ENCODE measurements around the gene CCDC171.
"Not testable (repeated sequence)": the region's sequence is repeated elsewhere in the genome, so short reads cannot be mapped to it uniquely, and the experiment has no call there.

The CCDC171 gene

DNA sequence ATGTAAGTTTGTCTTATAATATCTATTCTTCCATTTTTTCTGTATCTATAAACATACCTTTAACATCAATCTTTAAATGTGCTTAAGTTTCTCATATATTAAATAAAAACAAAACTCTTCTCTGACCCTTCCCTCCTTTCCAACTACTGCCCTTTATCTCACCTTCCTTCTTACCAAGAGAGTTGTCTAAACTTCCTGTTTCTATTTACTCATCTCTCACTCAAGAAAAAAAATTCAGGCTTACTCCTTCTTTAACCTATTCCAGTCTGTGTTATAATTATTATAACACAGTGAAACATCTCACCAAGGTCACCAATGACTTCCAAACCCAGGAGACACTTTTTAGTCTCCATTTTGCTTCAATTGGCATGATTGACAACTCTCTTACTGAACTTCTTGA is 140.9 kb downstream of the CCDC171 start:
- no peak for DNase-seq (ENCODE audit: low read depth in 2 of 2, low spot score in 1 of 2)

GRCh38 chr9:15696979-15697378 is 144.1 kb downstream of the CCDC171 start:
- no peak for DNase-seq (ENCODE audit: low read depth in 2 of 2, low spot score in 1 of 2)

GRCh38 chr9:15697446-15697851 is 144.6 kb downstream of the CCDC171 start:
- DNase-seq (ENCODE audit: low read depth in 2 of 2, low spot score in 1 of 2): no peak

GRCh38 chr9:15699876-15700559 is 147.2 kb downstream of the CCDC171 start:
- not testable (repeated sequence) for DNase-seq (ENCODE audit: low read depth in 2 of 2, low spot score in 1 of 2)

DNA sequence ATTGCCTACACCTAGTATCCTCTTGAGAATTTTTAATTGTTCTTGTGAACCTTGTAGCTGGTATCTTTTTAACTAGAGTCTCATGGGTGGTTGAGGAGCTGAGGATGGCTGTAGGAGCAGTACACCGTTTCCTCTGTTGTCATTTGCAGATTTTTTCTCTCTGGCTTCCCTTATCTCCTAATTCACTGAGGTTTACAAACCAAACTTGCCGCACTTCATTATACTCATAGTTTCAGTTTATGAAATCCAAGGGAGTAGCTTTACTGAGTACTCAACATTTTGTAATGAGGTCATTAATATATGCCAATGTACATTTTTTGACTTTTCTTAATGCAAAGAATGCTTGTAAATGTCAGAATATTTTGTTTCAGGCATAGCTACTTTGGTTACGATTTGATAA is 154.2 kb downstream of the CCDC171 start:
- DNase-seq (ENCODE audit: low read depth in 2 of 2, low spot score in 1 of 2): no peak

DNA sequence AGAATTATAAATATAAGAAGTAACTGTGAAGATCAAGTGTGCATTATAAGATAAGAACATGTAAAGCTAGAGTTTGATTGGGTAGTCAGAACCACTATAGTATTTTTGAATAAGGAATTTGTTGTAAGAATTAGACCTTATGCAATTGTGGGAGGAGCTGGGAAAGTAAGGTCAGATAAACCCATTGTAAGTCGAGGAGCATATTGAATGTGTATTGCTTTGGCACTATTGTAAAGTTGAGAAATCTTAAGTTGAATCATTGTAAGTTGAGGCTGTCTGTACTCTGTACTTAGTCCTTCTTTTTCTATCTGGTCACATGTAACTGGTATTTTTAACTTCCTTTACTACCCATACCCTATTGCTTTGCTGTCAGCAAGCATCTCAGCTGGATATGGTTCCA is 158.7 kb downstream of the CCDC171 start:
- no peak for DNase-seq (ENCODE audit: low read depth in 2 of 2, low spot score in 1 of 2)

- no peak for DNase-seq (ENCODE audit: low read depth in 2 of 2, low spot score in 1 of 2)
Measured at GRCh38 chr9:15711931-15712330, 159.1 kb downstream of the CCDC171 start.

DNA sequence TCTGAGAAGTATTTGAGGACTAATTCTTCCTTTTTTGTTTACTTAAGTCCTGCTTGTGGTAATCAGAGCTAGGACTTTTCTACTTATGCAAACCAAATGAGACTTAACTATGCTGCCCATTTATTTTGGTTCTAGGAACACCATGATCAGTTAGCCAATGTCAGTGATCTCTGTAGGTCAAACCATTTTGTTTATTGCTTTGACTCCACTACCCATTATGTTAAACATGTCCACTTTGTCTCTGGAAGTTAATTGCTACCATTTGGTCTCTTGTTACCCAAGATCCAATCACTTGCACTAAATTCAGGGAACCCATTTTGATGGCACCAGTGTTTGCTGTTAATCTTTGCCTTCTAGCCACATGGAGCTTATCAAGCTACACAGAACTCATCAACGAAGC is 161.9 kb downstream of the CCDC171 start:
- DNase-seq (ENCODE audit: low read depth in 2 of 2, low spot score in 1 of 2): no peak

DNA sequence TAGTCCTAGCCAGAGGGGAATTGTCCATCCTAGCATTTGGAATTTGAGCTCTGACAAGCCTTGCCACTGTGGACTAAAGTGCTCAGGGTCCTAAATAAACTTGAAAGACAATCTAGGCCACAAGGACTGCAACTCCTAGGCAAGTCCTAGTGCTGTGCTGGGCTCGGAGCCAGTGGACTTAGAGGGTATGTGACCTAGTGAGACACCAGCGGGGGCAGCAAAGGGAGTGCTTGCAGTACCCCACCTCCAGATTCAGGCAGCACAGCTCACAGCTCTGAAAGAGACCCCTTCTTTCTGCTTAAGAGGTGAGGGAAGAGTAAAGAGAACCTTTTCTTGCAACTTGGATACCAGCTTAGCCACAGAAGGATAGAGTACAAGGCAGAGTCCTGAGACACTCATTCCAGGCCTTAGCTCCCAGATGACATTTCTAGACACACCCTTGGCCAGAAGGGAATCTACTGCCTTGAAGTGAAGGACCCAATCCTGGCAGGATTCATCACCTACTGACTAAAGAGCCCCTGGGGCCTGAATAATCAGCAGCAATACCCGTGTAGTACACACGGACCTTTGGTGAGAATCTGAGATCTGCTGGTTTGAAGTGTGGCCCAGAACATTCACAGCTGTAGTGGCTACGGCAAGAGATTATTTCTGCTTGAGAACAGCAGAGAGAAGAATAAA is 164.6 kb downstream of the CCDC171 start:
- DNase-seq (ENCODE audit: low read depth in 2 of 2, low spot score in 1 of 2): no peak

DNA sequence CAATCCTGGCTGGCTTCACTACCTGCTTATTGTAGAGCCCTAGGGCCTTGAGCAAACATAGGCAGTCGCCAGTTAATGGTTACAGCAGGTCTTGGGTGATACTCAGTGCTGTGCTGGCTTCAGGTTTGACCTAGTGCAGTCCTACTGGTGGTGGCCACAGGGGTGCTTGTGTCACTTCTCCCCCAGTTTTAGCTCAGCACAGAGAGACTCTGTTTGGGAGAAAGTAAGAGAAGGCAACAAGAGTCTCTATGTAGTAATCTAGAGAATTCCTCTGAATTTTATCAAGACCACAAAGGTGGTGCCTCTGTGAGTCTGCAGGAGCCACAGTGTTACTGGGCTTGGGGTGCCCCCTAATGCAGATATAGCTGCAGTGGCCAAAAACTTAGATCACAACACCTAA is 165.6 kb downstream of the CCDC171 start:
- DNase-seq (ENCODE audit: low read depth in 2 of 2, low spot score in 1 of 2): no peak

DNA sequence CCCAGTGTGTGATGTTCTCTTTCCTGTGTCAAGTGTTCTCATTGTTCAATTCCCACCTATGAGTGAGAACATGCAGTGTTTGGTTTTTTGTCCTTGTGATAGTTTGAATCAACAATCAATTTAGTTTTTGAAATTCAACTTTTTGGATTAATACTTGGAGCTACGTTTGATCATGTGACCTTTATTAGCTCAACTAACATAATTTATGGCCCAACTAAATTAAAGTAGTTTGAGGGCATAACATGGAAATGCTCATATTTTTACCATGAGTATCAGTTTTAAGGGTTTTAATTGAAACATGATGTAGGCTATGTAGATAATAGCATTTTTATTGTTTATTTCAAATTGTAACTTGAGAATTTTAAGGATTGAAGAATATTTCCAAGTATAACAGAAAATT is 168.0 kb downstream of the CCDC171 start:
- no peak for DNase-seq (ENCODE audit: low read depth in 2 of 2, low spot score in 1 of 2)

- no peak for DNase-seq (ENCODE audit: low read depth in 2 of 2, low spot score in 1 of 2)
Measured at GRCh38 chr9:15722888-15723287, 170.0 kb downstream of the CCDC171 start.

DNA sequence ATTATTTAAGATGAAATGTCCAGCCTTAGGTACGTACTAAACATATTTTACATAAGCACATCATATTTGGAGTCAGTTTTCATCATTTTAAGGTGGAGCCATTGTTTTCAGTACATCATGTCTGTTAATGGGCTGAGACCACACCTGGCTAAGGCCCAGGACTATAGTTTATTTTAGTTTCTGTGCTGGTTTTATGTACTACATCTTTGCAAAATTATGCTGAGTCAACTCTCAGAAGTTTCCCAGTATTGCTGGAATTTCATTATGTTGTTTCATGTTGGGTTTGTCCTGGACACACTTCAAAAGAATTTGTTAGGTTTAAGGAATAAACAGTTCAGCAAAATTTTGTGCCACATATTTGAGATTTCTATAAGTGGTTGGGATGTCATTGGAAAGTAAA is 171.2 kb downstream of the CCDC171 start:
- DNase-seq (ENCODE audit: low read depth in 2 of 2, low spot score in 1 of 2): no peak

GRCh38 chr9:15724612-15725011 is 171.8 kb downstream of the CCDC171 start:
- DNase-seq (ENCODE audit: low read depth in 2 of 2, low spot score in 1 of 2): no peak

GRCh38 chr9:15725953-15726352 is 173.1 kb downstream of the CCDC171 start:
- DNase-seq (ENCODE audit: low read depth in 2 of 2, low spot score in 1 of 2): no peak

DNA sequence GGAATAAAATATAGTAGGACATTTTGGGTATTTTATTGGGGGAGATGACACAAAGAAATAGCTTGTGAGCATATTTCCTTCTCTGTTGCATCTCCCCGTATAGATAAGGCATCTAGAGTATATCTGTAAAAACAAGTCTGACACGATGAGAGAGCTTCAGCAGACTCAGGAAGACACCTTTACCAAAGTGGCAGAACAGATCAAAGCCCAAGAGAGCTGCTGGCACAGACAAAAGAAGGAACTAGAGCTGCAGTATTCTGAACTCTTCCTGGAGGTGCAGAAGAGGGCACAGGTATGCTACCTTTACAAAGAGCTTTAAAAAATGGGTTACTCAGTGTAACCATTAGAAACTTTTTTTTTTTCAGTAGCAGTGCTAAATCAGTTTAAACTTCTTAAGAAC is 176.7 kb downstream of the CCDC171 start:
- no peak for DNase-seq (ENCODE audit: low read depth in 2 of 2, low spot score in 1 of 2)

DNA sequence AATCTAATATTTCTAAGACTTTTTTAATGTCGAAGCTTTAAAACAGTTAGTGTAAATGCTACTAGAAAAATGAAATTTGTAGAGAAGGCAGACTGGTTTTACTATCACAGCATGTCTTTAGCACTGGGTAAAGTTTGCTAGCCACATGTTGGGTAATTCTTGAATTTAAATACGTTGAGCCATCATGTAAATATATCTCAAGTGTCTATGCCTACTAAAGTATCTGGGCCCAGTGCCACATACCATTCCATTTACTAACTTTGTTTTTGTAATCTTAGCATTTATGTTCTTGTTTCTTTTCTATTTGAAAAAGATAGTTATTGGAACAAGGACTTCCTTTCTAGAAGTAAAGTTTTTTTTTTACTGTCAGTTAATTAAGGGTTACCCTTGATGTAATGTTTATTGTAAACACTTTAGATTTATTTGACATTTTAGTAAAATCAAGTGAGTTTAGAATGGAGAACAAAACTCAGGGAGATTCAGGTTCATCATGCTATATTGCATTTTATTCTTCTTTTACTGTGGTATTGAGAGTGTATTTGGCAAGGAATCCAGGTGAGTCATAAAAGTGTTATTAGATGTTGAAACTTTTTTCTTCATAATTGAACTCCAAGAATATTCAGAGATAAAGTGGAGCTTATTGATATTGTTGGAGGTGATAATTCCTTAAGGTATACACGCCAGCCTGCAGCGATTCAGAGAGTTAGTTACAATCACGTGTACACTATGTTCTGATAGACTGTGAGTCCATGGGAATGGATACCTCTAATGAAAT is 182.4 kb downstream of the CCDC171 start:
- no peak for DNase-seq (ENCODE audit: low read depth in 2 of 2, low spot score in 1 of 2)

- no peak for DNase-seq (ENCODE audit: low read depth in 2 of 2, low spot score in 1 of 2)
Measured at GRCh38 chr9:15736569-15736968, 183.7 kb downstream of the CCDC171 start.

DNA sequence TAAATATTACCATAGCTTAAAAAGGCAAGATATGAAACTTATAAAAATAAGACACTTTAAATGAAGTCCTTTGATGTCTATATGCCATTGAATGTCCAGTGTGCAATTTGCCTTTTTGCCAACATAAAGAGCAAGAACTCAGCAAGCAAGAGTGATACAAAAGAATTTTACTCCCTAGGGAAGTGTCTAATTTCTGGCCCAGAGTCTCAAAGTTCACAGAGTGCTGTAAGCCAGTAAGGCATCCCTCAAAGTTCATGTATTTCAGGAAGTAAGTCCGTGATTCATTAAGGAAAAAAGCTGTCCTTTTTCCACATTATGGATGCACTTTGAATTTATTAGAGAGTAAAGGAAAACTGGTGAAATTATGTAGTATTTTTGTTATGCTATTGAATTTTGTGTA is 185.2 kb downstream of the CCDC171 start:
- DNase-seq (ENCODE audit: low read depth in 2 of 2, low spot score in 1 of 2): no peak

DNA sequence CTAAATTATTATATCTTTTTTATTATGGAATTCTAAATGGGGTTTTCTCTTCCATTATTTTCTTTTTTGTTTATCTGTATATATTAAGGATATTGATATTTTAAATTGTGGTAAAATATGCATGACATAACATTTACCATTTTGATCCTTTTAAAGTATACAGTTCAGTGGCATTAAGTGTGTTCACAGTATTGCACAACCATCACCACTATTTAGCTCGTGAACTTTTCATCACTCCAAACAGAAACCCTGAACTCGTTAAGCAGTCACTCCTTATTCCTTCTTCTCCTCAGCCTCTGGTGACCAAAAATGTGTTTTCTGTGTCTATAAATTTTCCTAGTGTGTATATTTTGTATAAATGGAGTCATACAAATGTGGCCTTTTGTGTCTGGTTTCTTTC is 188.2 kb downstream of the CCDC171 start:
- no peak for DNase-seq (ENCODE audit: low read depth in 2 of 2, low spot score in 1 of 2)

DNA sequence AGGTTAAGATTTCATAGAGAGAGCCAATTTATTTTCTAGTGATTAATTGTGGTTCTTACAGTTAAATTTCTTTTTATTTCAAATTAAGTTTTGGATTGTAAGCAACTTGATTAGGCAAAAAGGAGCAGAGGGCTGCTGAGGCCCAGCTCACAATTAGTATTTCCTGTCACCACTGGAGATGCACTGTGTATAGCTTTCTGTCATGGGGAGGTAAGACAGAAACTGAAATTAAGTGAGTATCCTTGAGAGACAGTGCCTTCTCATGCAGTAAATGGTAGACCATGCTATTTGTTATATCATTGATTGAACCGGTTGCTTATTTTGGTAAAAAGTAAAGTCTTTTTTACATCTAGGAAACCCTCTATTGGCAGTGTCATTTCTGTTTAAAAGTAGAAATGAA is 190.7 kb downstream of the CCDC171 start:
- DNase-seq (ENCODE audit: low read depth in 2 of 2, low spot score in 1 of 2): no peak

DNA sequence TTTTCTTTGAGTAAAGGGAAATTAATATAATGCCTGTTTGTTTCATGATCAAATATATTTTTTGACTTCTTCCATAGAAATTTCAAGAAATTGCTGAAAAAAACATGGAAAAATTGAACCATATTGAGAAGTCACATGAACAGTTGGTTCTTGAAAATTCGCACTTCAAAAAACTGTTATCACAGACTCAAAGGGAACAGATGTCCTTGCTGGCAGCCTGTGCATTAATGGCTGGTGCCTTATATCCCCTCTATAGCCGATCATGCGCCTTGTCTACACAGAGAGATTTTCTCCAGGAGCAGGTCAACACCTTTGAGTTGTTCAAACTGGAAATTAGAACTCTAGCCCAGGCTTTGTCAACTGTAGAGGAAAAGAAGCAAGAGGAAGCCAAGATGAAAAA is 191.4 kb downstream of the CCDC171 start:
- no peak for DNase-seq (ENCODE audit: low read depth in 2 of 2, low spot score in 1 of 2)

Data from stimulated activated CD8-positive, alpha-beta memory T cell treated with anti-CD3 and anti-CD28 coated beads, Interleukin-4, amount 100 ng/mL, for 1 hour (primary cell).